Kidney capillary endothelial cell (primary cell): ENCODE results near the gene RNF38.
"Not testable (repeated sequence)": the region's sequence is repeated elsewhere in the genome, so short reads cannot be mapped to it uniquely, and the experiment has no call there.

ENCODE experiments used
- DNase-seq: peaks from one replicate; pipeline ENCODE4 v3.0.0-alpha.2; 2018; ENCODE audit warnings: low spot score

RNF38 gene

GRCh38 chr9:36402536-36402935, 2.5 kb upstream of the RNF38 start:
- DNase-seq: no peak

- DNase-seq: no peak
Measured at GRCh38 chr9:36401897-36402480, 1.9 kb upstream of the RNF38 start.

- DNase-seq: peak; percentile 68
Measured at GRCh38 chr9:36401164-36401740, 1.2 kb upstream of the RNF38 start.

- DNase-seq: peak; percentile 88
Measured at GRCh38 chr9:36400332-36401163, 479 bp upstream of the RNF38 start.

GRCh38 chr9:36398745-36399144, 1.3 kb downstream of the RNF38 start:
- peak; percentile 12 for DNase-seq

- DNase-seq: no peak
Measured at GRCh38 chr9:36396985-36397384, 3.1 kb downstream of the RNF38 start.

GRCh38 chr9:36392489-36392888, 7.6 kb downstream of the RNF38 start:
- DNase-seq: no peak

- DNase-seq: no peak
Measured at GRCh38 chr9:36389590-36389989, 10.5 kb downstream of the RNF38 start.

- not testable (repeated sequence) for DNase-seq
Measured at GRCh38 chr9:36386396-36386965, 13.6 kb downstream of the RNF38 start.

- no peak for DNase-seq
Measured at GRCh38 chr9:36382484-36382883, 17.6 kb downstream of the RNF38 start.

GRCh38 chr9:36364577-36364976, 35.5 kb downstream of the RNF38 start:
- DNase-seq: no peak

GRCh38 chr9:36363448-36363847, 36.6 kb downstream of the RNF38 start:
- DNase-seq: no peak

GRCh38 chr9:36358486-36358885, 41.6 kb downstream of the RNF38 start:
- no peak for DNase-seq

- no peak for DNase-seq
Measured at GRCh38 chr9:36357639-36358038, 42.4 kb downstream of the RNF38 start.

GRCh38 chr9:36346569-36346968, 53.5 kb downstream of the RNF38 start:
- DNase-seq: no peak

GRCh38 chr9:36345103-36345846, 54.8 kb downstream of the RNF38 start:
- DNase-seq: no peak

- DNase-seq: no peak
Measured at GRCh38 chr9:36341936-36342577, 58.0 kb downstream of the RNF38 start.

- no peak for DNase-seq
Measured at GRCh38 chr9:36337865-36338264, 62.2 kb downstream of the RNF38 start.

GRCh38 chr9:36337002-36337401, 63.1 kb downstream of the RNF38 start:
- no peak for DNase-seq

GRCh38 chr9:36336131-36336907, 63.8 kb downstream of the RNF38 start:
- no peak for DNase-seq

GRCh38 chr9:36332006-36332405, 68.1 kb downstream of the RNF38 start:
- no peak for DNase-seq
